Ishikawa (cell line): ENCODE results near the gene MXD3.

Experiments
- CEBPB ChIP-seq: IDR thresholded peaks from 2 replicates; pipeline ENCODE4 v1.6.1; 2012
- EP300 ChIP-seq: IDR thresholded peaks from 2 replicates; pipeline ENCODE4 v1.6.1; 2012; ENCODE audit warnings: borderline replicate concordance
- FOXM1 ChIP-seq: IDR thresholded peaks from 2 replicates; pipeline ENCODE4 v1.6.1; 2012; ENCODE audit warnings: low read depth, borderline replicate concordance
- USF1 ChIP-seq: IDR thresholded peaks from 2 replicates; pipeline ENCODE4 v1.6.1; 2012
- YY1 ChIP-seq: IDR thresholded peaks from 2 replicates; pipeline ENCODE4 v1.6.1; 2012; ENCODE audit warnings: low read depth
- ZBTB7A ChIP-seq: IDR thresholded peaks from 2 replicates; pipeline ENCODE4 v1.6.1; 2012; ENCODE audit warnings: low read depth
- TF ChIP-seq, protein P1 (sequence below): IDR thresholded peaks from 2 replicates; pipeline ENCODE4 v1.6.1; 2012
- TF ChIP-seq, protein P2 (sequence below): IDR thresholded peaks from 2 replicates; pipeline ENCODE4 v1.6.1; 2012; ENCODE audit warnings: low read depth, mild to moderate bottlenecking

DNA sequence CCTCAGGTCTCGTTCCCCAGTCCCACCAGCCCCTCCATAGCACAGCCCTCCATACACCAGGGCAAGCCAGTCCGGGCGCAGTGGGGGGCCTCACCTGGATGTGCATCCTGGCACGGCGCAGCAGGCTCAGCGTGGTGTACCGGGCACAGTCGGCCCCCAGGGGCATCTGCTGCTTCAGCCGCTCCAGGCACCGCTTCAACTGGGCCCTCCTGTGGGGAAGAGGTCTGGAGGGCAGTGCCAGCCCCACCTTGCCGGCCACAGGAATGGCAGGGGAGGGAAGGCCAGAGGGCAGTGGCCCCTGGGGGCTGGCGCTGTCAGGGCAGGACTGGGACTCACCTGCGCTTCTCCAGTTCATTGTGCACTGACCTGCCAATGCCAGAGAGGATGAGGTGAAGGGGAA is 1.4 kb downstream of the MXD3 start:
- TF ChIP-seq YY1 (no peak), FOXM1 (no peak), EP300 (no peak), CEBPB (no peak), USF1 (no peak), ZBTB7A (no peak)
- TF ChIP-seq, protein P1, sequence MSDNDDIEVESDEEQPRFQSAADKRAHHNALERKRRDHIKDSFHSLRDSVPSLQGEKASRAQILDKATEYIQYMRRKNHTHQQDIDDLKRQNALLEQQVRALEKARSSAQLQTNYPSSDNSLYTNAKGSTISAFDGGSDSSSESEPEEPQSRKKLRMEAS: no peak
- TF ChIP-seq, protein P2, sequence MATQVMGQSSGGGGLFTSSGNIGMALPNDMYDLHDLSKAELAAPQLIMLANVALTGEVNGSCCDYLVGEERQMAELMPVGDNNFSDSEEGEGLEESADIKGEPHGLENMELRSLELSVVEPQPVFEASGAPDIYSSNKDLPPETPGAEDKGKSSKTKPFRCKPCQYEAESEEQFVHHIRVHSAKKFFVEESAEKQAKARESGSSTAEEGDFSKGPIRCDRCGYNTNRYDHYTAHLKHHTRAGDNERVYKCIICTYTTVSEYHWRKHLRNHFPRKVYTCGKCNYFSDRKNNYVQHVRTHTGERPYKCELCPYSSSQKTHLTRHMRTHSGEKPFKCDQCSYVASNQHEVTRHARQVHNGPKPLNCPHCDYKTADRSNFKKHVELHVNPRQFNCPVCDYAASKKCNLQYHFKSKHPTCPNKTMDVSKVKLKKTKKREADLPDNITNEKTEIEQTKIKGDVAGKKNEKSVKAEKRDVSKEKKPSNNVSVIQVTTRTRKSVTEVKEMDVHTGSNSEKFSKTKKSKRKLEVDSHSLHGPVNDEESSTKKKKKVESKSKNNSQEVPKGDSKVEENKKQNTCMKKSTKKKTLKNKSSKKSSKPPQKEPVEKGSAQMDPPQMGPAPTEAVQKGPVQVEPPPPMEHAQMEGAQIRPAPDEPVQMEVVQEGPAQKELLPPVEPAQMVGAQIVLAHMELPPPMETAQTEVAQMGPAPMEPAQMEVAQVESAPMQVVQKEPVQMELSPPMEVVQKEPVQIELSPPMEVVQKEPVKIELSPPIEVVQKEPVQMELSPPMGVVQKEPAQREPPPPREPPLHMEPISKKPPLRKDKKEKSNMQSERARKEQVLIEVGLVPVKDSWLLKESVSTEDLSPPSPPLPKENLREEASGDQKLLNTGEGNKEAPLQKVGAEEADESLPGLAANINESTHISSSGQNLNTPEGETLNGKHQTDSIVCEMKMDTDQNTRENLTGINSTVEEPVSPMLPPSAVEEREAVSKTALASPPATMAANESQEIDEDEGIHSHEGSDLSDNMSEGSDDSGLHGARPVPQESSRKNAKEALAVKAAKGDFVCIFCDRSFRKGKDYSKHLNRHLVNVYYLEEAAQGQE: no peak
